GM12874 (cell line): ENCODE data around the gene UACA.

Experiments used
- CTCF ChIP-seq: IDR thresholded peaks from 2 replicates; pipeline ENCODE4 v1.5.1; 2011; ENCODE audit warnings: low read depth, mild to moderate bottlenecking, control low read depth, low read length, moderate library complexity; ENCODE audit not compliant: insufficient read depth

The UACA gene

GRCh38 chr15:70742928-70743327 lies 20.4 kb downstream of the UACA start:
- no peak for TF ChIP-seq CTCF

- no peak for TF ChIP-seq CTCF
These were observed 21.6 kb downstream of the UACA start for GRCh38 chr15:70741677-70742293.

- no peak for TF ChIP-seq CTCF
These were observed 22.2 kb downstream of the UACA start for GRCh38 chr15:70741107-70741531.

GRCh38 chr15:70729164-70729563 lies 34.2 kb downstream of the UACA start:
- TF ChIP-seq CTCF, result no peak

GRCh38 chr15:70726753-70727152 lies 36.6 kb downstream of the UACA start:
- no peak for TF ChIP-seq CTCF

- TF ChIP-seq CTCF, result no peak
These were observed 39.4 kb downstream of the UACA start for GRCh38 chr15:70723927-70724326.

- no peak for TF ChIP-seq CTCF
These were observed 40.3 kb downstream of the UACA start for GRCh38 chr15:70723122-70723422.
